HG03575 (cell line): Measurements from ENCODE around the gene RNU4-1.
"Not testable (repeated sequence)": the region's sequence is repeated elsewhere in the genome, so short reads cannot be mapped to it uniquely, and the experiment has no call there.

Experiments used
- ATAC-seq: cut with Tn5 transposase; IDR thresholded peaks from one replicate; pipeline ENCODE4 v1.9.1; 2021; ENCODE audit not compliant: unreplicated experiment, insufficient number of reproducible peaks, low FRiP score; ENCODE audit errors: extremely low read depth

The RNU4-1 gene

DNA sequence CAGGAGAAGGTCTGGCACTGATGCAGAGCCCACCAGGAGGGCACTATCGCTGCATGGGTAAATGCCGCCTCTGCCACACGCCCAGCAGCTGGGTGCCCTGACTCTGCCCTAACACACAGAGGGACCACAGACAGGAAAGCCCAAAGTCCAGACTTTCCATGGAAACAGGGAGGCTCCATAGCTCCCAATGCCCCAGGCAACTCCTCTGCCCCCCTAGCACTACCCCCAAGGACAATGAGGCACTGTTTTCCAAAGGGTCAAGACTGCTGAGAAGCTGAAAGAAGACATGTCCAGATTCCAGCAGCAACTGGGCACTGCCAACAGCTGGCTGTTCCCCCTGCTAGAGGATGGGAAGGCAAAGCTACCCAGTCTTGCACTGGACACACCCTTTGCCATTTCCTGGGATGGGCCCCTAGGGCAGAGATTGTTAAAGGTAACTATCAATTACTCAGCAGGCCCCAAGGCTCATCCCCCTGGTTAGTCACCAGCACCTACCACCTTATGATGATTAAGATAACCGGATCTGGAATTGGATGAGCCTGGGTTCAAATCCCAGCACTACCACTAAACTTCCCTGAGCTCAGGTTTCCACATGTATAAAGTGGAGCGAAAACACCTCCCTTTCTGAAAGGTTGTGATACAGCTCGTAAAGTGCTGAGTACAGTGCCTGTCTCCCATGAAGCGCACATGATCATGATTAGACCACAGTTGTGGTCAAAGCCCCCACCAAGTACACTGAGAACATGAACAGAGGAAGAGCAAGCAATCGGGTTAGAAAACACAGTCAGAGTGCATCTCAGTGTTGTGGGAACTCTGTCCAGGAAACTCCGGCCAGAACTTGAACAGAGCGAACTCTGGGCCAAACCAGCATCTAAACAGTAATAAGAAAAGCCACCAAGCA lies 30.8 kb downstream of the RNU4-1 start:
- ATAC-seq = no peak

DNA sequence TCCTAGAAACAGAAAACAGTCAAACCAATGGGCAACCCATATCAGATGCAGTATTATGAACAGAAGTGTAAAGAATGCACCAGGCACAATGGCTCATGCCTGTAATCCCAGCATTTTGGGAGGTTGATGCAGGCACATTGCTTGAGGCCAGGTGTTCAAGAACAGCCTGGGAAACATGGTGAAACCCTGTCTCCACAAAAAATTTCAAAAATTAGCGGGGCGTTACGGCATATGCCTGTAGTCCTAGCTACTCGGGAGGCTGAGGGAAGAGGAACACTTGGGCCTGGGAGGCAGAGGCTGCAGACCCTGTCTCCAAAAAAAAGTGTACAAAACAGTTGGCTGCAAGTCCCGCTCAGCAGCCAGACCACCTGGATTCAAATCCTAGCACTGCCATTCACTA lies 32.4 kb downstream of the RNU4-1 start:
- no peak for ATAC-seq

DNA sequence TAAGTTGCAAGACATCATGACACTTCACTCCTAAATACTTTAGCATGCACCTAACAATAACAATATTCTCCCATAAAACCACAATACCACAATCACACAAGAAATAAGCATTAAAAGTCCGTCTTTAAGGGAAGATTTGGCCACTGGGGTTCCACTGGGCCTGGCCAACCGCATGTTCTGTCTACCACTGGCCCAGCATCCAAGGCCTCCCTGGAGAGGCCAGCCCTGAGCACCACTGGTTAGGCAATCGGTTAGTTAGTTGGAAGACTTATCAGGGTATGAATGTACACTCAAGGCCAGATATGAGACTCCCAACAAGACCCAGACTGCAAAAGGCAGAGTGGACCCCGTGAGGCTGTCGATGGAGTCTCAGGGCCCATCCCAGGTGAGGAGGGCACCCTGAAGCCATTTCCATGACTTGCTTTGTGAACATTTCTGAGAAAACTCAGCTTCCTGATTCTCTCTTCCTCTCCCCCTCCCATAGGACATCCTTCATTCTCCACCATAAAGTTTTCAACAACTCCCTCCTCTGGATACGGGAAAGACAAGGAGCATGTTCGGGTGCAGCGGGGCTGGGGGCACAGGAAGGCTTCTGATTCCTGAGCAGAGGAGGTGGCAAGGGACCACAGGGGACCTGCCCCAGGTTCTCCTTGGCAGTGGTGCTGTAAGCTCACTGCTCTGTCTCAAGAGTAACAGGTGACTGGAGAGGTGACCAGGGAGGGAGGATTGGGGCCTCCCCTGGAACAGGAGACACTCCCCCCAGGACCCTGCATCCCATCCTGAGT lies 33.4 kb downstream of the RNU4-1 start:
- ATAC-seq = no peak

DNA sequence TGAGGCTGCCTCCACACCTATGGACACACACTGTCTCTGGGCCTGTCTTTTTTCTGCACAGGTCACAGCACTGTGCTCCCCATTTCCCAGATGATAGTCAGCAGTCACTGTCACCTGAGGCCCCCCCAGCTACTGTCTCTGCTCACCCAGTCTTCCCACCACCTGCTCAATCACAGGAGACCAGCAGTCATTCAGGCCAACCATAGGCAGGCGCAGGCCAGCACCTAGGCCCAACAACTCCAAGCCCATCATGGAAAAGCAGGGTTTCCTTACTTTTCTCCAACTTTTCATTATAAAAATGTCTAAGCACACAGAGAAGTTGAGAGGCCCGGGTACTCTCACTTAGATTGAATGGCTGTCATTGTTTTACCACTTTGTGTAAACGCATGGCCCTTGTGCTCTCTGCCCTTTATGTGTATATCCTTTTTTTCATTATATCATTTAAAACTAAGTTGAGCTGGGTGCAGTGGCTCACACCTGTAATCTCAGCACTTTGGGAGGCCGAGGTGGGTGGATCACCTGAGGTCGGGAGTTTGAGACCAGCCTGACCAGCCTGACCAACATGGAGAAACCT lies 34.6 kb downstream of the RNU4-1 start:
- ATAC-seq = no peak

GRCh38 chr12:120257041-120257821 lies 35.8 kb downstream of the RNU4-1 start:
- ATAC-seq = no peak

GRCh38 chr12:120254809-120255208 lies 38.2 kb downstream of the RNU4-1 start:
- no peak for ATAC-seq

GRCh38 chr12:120253313-120253712 lies 39.7 kb downstream of the RNU4-1 start:
- not testable (repeated sequence) for ATAC-seq

- no peak for ATAC-seq
Measured at GRCh38 chr12:120252071-120252906, 40.7 kb downstream of the RNU4-1 start.

DNA sequence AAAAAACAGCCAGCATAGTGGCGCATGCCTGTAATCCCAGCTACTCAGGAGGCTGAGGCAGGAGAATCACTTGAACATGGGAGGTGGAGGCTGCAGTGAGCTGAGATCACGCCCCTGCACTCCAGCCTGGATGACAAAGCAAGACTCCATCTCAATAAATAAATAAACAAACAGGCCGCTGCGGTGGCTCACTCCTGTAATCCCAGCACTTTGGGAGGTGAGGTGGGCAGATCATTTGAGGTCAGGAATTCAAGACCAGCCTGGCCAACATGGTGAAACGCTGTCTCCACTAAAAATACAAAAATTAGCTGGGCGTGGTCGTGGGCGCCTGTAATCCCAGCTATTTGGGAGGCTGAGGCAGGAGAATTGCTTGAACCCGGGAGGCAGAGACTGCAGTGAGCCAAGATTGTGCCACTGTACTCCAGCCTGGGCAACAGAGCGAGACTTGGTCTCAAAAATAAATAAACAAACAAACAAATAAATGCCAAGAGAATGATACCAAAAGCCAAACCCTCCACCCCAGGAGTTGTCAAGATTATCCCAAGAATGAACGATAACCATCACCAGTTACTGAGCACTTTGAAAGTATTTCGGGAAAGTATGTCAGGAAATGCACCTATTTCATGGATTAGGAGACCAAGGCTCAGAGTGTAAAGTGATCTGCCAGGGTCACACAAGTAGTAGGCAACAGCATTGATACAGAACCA lies 41.5 kb downstream of the RNU4-1 start:
- ATAC-seq = not testable (repeated sequence)

GRCh38 chr12:120249875-120250795 lies 42.9 kb downstream of the RNU4-1 start:
- no peak for ATAC-seq

- no peak for ATAC-seq
Measured at GRCh38 chr12:120249266-120249874, 43.7 kb downstream of the RNU4-1 start.

DNA sequence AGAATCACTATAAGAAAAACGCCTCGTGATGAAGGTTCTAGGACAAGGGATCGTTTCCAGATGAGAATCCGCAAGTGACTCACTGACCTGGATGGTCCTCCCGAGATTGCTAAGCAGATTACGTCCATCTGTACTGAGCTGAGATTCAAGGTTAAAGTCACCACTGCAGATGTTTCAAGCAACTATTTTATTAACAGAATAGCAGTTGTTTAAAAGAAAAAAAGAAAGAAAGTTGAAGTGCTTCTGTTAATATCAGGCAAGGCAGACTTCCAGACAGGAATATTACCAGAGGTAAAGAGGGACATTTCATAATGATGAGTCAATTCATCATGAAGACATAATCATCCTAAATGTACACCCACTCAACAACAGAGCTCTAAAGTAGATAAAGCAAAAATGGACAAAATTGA lies 45.4 kb downstream of the RNU4-1 start:
- no peak for ATAC-seq

GRCh38 chr12:120247183-120247582 lies 45.9 kb downstream of the RNU4-1 start:
- no peak for ATAC-seq

GRCh38 chr12:120246705-120247104 lies 46.3 kb downstream of the RNU4-1 start:
- ATAC-seq = not testable (repeated sequence)
